Transverse colon (tissue), 4 donors: ENCODE data around the gene PHF14.

Experiments used
- CTCF ChIP-seq, 5 experiments: fragments of 200-600 bp in 3 of 5; fragments of 450-650 bp in 2 of 5; sonication (generic) in 3 of 5; IDR thresholded peaks; 1 replicate in 2 of 5; 2 replicates in 3 of 5; pipeline ENCODE4 v1.5.1; 2016 to 2017; ENCODE audit warnings: antibody characterized with exemption in 5 of 5, inconsistent platforms in 3 of 5, mild to moderate bottlenecking in 2 of 5, moderate library complexity in 1 of 5
- EP300 ChIP-seq: sonication (generic); formaldehyde crosslinking; IDR thresholded peaks from one replicate; pipeline ENCODE4 v1.6.1; 2017; ENCODE audit warnings: antibody characterized with exemption, low read depth
- POLR2A ChIP-seq: fragments of 450-650 bp; IDR thresholded peaks from one replicate; pipeline ENCODE4 v1.6.1; 2016; ENCODE audit warnings: antibody characterized with exemption, mild to moderate bottlenecking, moderate library complexity
- POLR2AphosphoS5 ChIP-seq, 3 donors: sonication (generic); formaldehyde crosslinking; IDR thresholded peaks; one replicate each; pipeline ENCODE4 v1.6.1; 2016; ENCODE audit warnings: antibody characterized with exemption in 3 of 3

DNA sequence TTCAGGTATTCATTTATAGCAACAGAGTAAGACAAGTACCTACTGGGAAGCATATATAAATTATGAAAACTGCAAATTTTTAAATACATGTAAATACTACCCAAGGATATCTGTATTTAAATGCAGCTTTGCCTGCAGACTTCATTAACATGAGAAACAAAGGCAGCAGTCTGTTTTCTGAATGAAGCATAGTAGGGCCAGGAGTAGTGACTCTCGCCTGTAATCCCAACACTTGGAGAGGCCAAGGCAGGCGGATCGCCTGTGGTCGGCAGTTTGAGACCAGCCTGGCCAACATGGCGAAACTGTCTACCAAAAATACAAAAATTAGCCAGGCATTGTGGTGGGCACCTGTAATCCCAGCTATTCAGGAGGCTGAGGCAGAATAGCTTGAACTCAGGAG is 42.5 kb upstream of the PHF14 start:
- TF ChIP-seq CTCF (IDR thresholded peaks at IDR 0.05) = no peak
- no peak for TF ChIP-seq POLR2A
- TF ChIP-seq POLR2AphosphoS5 (IDR thresholded peaks at IDR 0.05) = no peak
- no peak for TF ChIP-seq EP300
